Motor neuron (in vitro differentiated cells): ENCODE data around the gene ITPR3. TPM values are rescaled to one million over a fixed set of nuclear protein-coding genes. Genes with fewer than 3 reads are reported as not detected.

ENCODE experiments used
- ATAC-seq, 8 experiments: fragments of 200-7000 bp; cut with Tn5 transposase; replicated peaks in 6 of 8; 2 replicates each; pipeline ENCODE4 v1.8.0; 2021; ENCODE audit warnings: mild to moderate bottlenecking in 8 of 8, moderate library complexity in 8 of 8
- H3K27ac ChIP-seq, 2 donors: fragments of 250-450 bp; sonication (Bioruptor Pico); 2 replicates each; pipeline ENCODE4 v1.9.0; 2021; ENCODE audit warnings: antibody characterized with exemption in 2 of 2, mild to moderate bottlenecking in 2 of 2, moderate library complexity in 1 of 2
- H3K4me1 ChIP-seq, 2 donors: fragments of 250-450 bp; sonication (Bioruptor Pico); replicated peaks in 1 of 2; 2 replicates each; pipeline ENCODE4 v1.6.1; 2021; ENCODE audit warnings: antibody characterized with exemption in 2 of 2, mild to moderate bottlenecking in 2 of 2, moderate library complexity in 1 of 2
- H3K4me3 ChIP-seq, 5 donors: fragments of 250-450 bp; sonication (Bioruptor Pico); 2 replicates each; pipeline ENCODE4 v1.9.0; 2021; ENCODE audit warnings: antibody characterized with exemption in 5 of 5, mild to moderate bottlenecking in 5 of 5, moderate library complexity in 4 of 5
- WGBS, 10 experiments: fragments of 450-650 bp; shearing (Covaris generic); methylation state at CpG; one replicate each; pipeline ENCODE4 v1.0.0; 2022; 5-methylcytosine and 5-hydroxymethylcytosine counted together
- in situ Hi-C, 9 experiments: fragments of 400-800 bp; cut with MboI; loops; one replicate each; pipeline ENCODE4 v1.15.0; 2021; ENCODE audit warnings: low sequenced_read_pairs in 9 of 9, low pct_unique_long_range_greater_than_20kb in 2 of 9; ENCODE audit not compliant: unreplicated experiment in 9 of 9
- total RNA-seq, 8 experiments: library from RNA; unstranded; fragments of 300-600 nt; gene quantifications; 2 replicates each; pipeline versions ENCODE4 v1.2.3 to v1.2.4, GENCODE V29; 2022

Gene ITPR3
- total RNA-seq, 8 experiments from 2014 or later: 0.11 to 36.3 (median 0.96) TPM

- in situ Hi-C loops: loop anchor here in 6 of 9 experiments (10.0 to 25.0 kb wide), 2 partner anchors 120 to 577 kb away; no protein-coding TSS in a partner anchor
- WGBS, 10 experiments: 50 to 79% (median 78%) methylated on average over 5 to 6 of the region's 11 CpGs; no CpG with 5 or more reads in 6 of the 10 experiments
These were observed 36.3 kb upstream of the ITPR3 start for GRCh38 chr6:33584700-33585402.

GRCh38 chr6:33585403-33586107, 35.6 kb upstream of the ITPR3 start:
- 0 to 17% (median 0%) methylated on average over 1 to 7 of the region's 14 CpGs; no CpG with 5 or more reads in 4 of the 10 experiments for WGBS, 10 experiments
- no peak overlapping the region for H3K27ac ChIP-seq
- H3K4me1 ChIP-seq: peaks cover 14 to 19% of the 10 kb centered on the region in 2 donors
- peak; percentile 47 to 83 (median 65) for ATAC-seq
- no peak overlapping the region for H3K4me3 ChIP-seq
- in situ Hi-C loops: loop anchor here in 6 of 9 experiments (10.0 to 25.0 kb wide), 2 partner anchors 119 to 577 kb away; no protein-coding TSS in a partner anchor

More at GRCh38 chr6:33584700-33585402, 36.3 kb upstream of the ITPR3 start:
- no peak for ATAC-seq
- Histone ChIP-seq H3K4me1 (peaks cover 12 to 15% of the 10 kb centered on the region in 2 donors), H3K4me3 (no peak overlapping the region), H3K27ac (no peak overlapping the region)

GRCh38 chr6:33586108-33586640, 34.9 kb upstream of the ITPR3 start:
- Histone ChIP-seq H3K4me1 (peaks cover 16 to 22% of the 10 kb centered on the region in 2 donors), H3K27ac (no peak overlapping the region), H3K4me3 (no peak overlapping the region)
- WGBS, 10 experiments: 46 to 100% (median 83%) methylated on average over 1 to 5 of the region's 9 CpGs; no CpG with 5 or more reads in 4 of the 10 experiments
- ATAC-seq: no peak
- in situ Hi-C loops: loop anchor here in 6 of 9 experiments (10.0 to 25.0 kb wide), 2 partner anchors 119 to 576 kb away; no protein-coding TSS in a partner anchor

GRCh38 chr6:33587529-33587928, 33.6 kb upstream of the ITPR3 start:
- H3K4me1 ChIP-seq: peaks cover 16 to 22% of the 10 kb centered on the region in 2 donors
- H3K4me3 ChIP-seq: no peak overlapping the region
- 10 to 94% (median 82%) methylated on average over 2 to 4 of the region's 8 CpGs; no CpG with 5 or more reads in 4 of the 10 experiments for WGBS, 10 experiments
- no peak overlapping the region for H3K27ac ChIP-seq
- in situ Hi-C loops: loop anchor here in 6 of 9 experiments (10.0 to 25.0 kb wide), 2 partner anchors 117 to 575 kb away; no protein-coding TSS in a partner anchor
- no peak for ATAC-seq

- no peak overlapping the region for H3K27ac ChIP-seq
These were observed 32.2 kb upstream of the ITPR3 start for GRCh38 chr6:33588894-33589293.

GRCh38 chr6:33589392-33589730, 31.8 kb upstream of the ITPR3 start:
- in situ Hi-C loops: loop anchor here in 6 of 9 experiments (10.0 to 25.0 kb wide), 2 partner anchors 115 to 573 kb away; no protein-coding TSS in a partner anchor
- Histone ChIP-seq H3K27ac (no peak overlapping the region), H3K4me1 (peaks cover 16 to 22% of the 10 kb centered on the region in 2 donors), H3K4me3 (no peak overlapping the region)
- no peak for ATAC-seq
- WGBS, 10 experiments: 92 to 100% methylated on average over 1 to 2 of the region's 4 CpGs; no CpG with 5 or more reads in 8 of the 10 experiments

More at GRCh38 chr6:33588894-33589293, 32.2 kb upstream of the ITPR3 start:
- 93 to 100% (median 100%) methylated on average over 1 to 3 of the region's 4 CpGs; no CpG with 5 or more reads in 6 of the 10 experiments for WGBS, 10 experiments
- Histone ChIP-seq H3K4me3 (no peak overlapping the region), H3K4me1 (peaks cover 16 to 22% of the 10 kb centered on the region in 2 donors)
- no peak for ATAC-seq
- in situ Hi-C loops: loop anchor here in 6 of 9 experiments (10.0 to 25.0 kb wide), 2 partner anchors 116 to 573 kb away; no protein-coding TSS in a partner anchor

- Histone ChIP-seq H3K4me1 (peaks cover 16 to 22% of the 10 kb centered on the region in 2 donors), H3K27ac (peak overlapping the region in 1 of 2 donors; percentile 17), H3K4me3 (no peak overlapping the region)
- ATAC-seq: peak; percentile 38 to 81 (median 72)
- in situ Hi-C loops: loop anchor here in 6 of 9 experiments (10.0 to 25.0 kb wide), 3 partner anchors 85 to 572 kb away; no protein-coding TSS in a partner anchor
- 0 to 61% (median 30%) methylated on average over 1 to 5 of the region's 9 CpGs; no CpG with 5 or more reads in 6 of the 10 experiments for WGBS, 10 experiments
These were observed 31.2 kb upstream of the ITPR3 start for GRCh38 chr6:33589731-33590530.

- in situ Hi-C loops: loop anchor here in 5 of 9 experiments (10.0 to 25.0 kb wide), 2 partner anchors 84 to 572 kb away; no protein-coding TSS in a partner anchor
- peak in 7 of 8 experiments; percentile 2 to 72 (median 16) for ATAC-seq
These were observed 30.5 kb upstream of the ITPR3 start for GRCh38 chr6:33590531-33591198.

GRCh38 chr6:33591424-33592032, 29.6 kb upstream of the ITPR3 start:
- in situ Hi-C loops: loop anchor here in 5 of 9 experiments (10.0 to 25.0 kb wide), 2 partner anchors 83 to 571 kb away; no protein-coding TSS in a partner anchor
- Histone ChIP-seq H3K27ac (no peak overlapping the region), H3K4me3 (no peak overlapping the region), H3K4me1 (peaks cover 10 to 19% of the 10 kb centered on the region in 2 donors)
- WGBS, 10 experiments: 93 to 100% (median 98%) methylated on average over 1 to 6 of the region's 9 CpGs; no CpG with 5 or more reads in 6 of the 10 experiments
- ATAC-seq: no peak

More at GRCh38 chr6:33590531-33591198, 30.5 kb upstream of the ITPR3 start:
- Histone ChIP-seq H3K27ac (no peak overlapping the region), H3K4me3 (no peak overlapping the region), H3K4me1 (peaks cover 13 to 22% of the 10 kb centered on the region in 2 donors)
- 67 to 100% (median 70%) methylated on average over 1 to 3 of the region's 15 CpGs; no CpG with 5 or more reads in 7 of the 10 experiments for WGBS, 10 experiments

- Histone ChIP-seq H3K4me3 (no peak overlapping the region), H3K4me1 (peaks cover 10 to 19% of the 10 kb centered on the region in 2 donors), H3K27ac (no peak overlapping the region)
- no peak for ATAC-seq
- WGBS, 10 experiments: 60 to 100% (median 94%) methylated on average over 1 to 5 of the region's 7 CpGs; no CpG with 5 or more reads in 3 of the 10 experiments
- in situ Hi-C loops: loop anchor here in 5 of 9 experiments (10.0 to 25.0 kb wide), 2 partner anchors 83 to 570 kb away; no protein-coding TSS in a partner anchor
These were observed 28.9 kb upstream of the ITPR3 start for GRCh38 chr6:33592280-33592594.
